Testis (tissue), 2 donors: ENCODE data around the gene PKN3.

ENCODE experiments used
- POLR2A ChIP-seq: fragments of 450-650 bp; IDR thresholded peaks from one replicate; pipeline ENCODE4 v1.6.1; 2017; ENCODE audit warnings: antibody characterized with exemption, mild to moderate bottlenecking, moderate library complexity
- TF ChIP-seq, protein P1 (sequence below), 3 experiments: fragments of 450-650 bp in 2 of 3; fragments of 200-600 bp in 1 of 3; sonication (generic) in 1 of 3; IDR thresholded peaks; one replicate each; pipeline ENCODE4 v1.5.1; 2016 to 2019; ENCODE audit warnings: antibody characterized with exemption in 3 of 3, mild to moderate bottlenecking in 2 of 3, moderate library complexity in 1 of 3

DNA sequence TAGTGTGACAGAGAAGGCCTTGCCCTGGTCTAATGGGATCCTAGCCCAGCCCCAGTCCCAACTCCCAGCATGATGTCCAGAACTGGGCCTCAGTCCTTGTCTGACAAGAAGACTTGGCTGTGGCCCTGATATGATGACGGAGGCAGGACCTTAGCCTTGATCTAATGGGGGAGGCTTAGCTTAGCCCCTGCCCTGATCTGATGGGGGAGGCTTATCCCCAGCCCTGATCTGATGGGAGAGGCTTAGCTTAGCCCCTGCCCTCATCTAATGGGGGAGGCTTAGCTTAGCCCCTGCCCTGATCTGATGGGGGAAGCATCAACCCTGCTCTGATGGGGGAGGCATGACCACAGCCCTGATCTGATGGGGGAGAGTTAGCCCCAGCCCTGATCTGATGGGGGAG, 3.7 kb downstream of the PKN3 start:
- TF ChIP-seq POLR2A: no peak
- TF ChIP-seq, protein P1, sequence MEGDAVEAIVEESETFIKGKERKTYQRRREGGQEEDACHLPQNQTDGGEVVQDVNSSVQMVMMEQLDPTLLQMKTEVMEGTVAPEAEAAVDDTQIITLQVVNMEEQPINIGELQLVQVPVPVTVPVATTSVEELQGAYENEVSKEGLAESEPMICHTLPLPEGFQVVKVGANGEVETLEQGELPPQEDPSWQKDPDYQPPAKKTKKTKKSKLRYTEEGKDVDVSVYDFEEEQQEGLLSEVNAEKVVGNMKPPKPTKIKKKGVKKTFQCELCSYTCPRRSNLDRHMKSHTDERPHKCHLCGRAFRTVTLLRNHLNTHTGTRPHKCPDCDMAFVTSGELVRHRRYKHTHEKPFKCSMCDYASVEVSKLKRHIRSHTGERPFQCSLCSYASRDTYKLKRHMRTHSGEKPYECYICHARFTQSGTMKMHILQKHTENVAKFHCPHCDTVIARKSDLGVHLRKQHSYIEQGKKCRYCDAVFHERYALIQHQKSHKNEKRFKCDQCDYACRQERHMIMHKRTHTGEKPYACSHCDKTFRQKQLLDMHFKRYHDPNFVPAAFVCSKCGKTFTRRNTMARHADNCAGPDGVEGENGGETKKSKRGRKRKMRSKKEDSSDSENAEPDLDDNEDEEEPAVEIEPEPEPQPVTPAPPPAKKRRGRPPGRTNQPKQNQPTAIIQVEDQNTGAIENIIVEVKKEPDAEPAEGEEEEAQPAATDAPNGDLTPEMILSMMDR (IDR thresholded peaks at IDR 0.05): no peak
